GM19467 (cell line): Measurements from ENCODE around the gene SCAF8.
A peak's percentile ranks its signal among the peaks of the same experiment; 100 is the strongest.
"Not testable (repeated sequence)": the region's sequence is repeated elsewhere in the genome, so short reads cannot be mapped to it uniquely, and the experiment has no call there.

ENCODE experiments used
- ATAC-seq: cut with Tn5 transposase; IDR thresholded peaks from one replicate; pipeline ENCODE4 v1.9.1; 2021; ENCODE audit warnings: mild to moderate bottlenecking, moderate library complexity; ENCODE audit not compliant: unreplicated experiment

Gene SCAF8

GRCh38 chr6:154733183-154733625 lies at the start of gene SCAF8:
SCAF8 (plus strand) TSS chr6:154733416; CDS start chr6:154733901, 485 bp downstream.
- peak; percentile 78 for ATAC-seq

GRCh38 chr6:154683756-154684523 lies 49.3 kb upstream of the SCAF8 start:
- peak; percentile 84 for ATAC-seq

GRCh38 chr6:154686162-154686561 lies 47.1 kb upstream of the SCAF8 start:
- ATAC-seq = no peak

GRCh38 chr6:154689493-154690255 lies 43.5 kb upstream of the SCAF8 start:
- no peak for ATAC-seq

GRCh38 chr6:154690857-154691256 lies 42.4 kb upstream of the SCAF8 start:
- no peak for ATAC-seq

GRCh38 chr6:154696661-154697060 lies 36.6 kb upstream of the SCAF8 start:
- ATAC-seq = no peak

- ATAC-seq = no peak
These were observed 30.1 kb upstream of the SCAF8 start for GRCh38 chr6:154703124-154703523.

- ATAC-seq = no peak
These were observed 27.6 kb upstream of the SCAF8 start for GRCh38 chr6:154705471-154706113.

GRCh38 chr6:154706389-154706788 lies 26.8 kb upstream of the SCAF8 start:
- ATAC-seq = no peak

GRCh38 chr6:154709621-154710020 lies 23.6 kb upstream of the SCAF8 start:
- no peak for ATAC-seq

- no peak for ATAC-seq
These were observed 22.5 kb upstream of the SCAF8 start for GRCh38 chr6:154710689-154711088.

GRCh38 chr6:154715446-154715845 lies 17.8 kb upstream of the SCAF8 start:
- ATAC-seq = no peak

GRCh38 chr6:154716350-154716749 lies 16.9 kb upstream of the SCAF8 start:
- not testable (repeated sequence) for ATAC-seq

GRCh38 chr6:154719433-154719832 lies 13.8 kb upstream of the SCAF8 start:
- ATAC-seq = no peak

GRCh38 chr6:154719854-154720253 lies 13.4 kb upstream of the SCAF8 start:
- no peak for ATAC-seq

- ATAC-seq = no peak
These were observed 11.8 kb upstream of the SCAF8 start for GRCh38 chr6:154721460-154721859.

- no peak for ATAC-seq
These were observed 6.3 kb upstream of the SCAF8 start for GRCh38 chr6:154726887-154727286.

- no peak for ATAC-seq
These were observed 1.7 kb upstream of the SCAF8 start for GRCh38 chr6:154731296-154732218.

GRCh38 chr6:154732538-154733182 lies 556 bp upstream of the SCAF8 start:
- ATAC-seq = no peak
